Ishikawa (cell line): ENCODE results near the gene ANO7.

Experiments used
- CEBPB ChIP-seq: IDR thresholded peaks from 2 replicates; pipeline ENCODE4 v1.6.1; 2012
- CREB1 ChIP-seq: IDR thresholded peaks from 2 replicates; pipeline ENCODE4 v1.6.1; 2012; ENCODE audit warnings: low read depth
- EGR1 ChIP-seq: IDR thresholded peaks from 2 replicates; pipeline ENCODE4 v1.6.1; 2012
- EP300 ChIP-seq: IDR thresholded peaks from 2 replicates; pipeline ENCODE4 v1.6.1; 2012; ENCODE audit warnings: borderline replicate concordance
- FOXM1 ChIP-seq: IDR thresholded peaks from 2 replicates; pipeline ENCODE4 v1.6.1; 2012; ENCODE audit warnings: low read depth, borderline replicate concordance
- NFIC ChIP-seq: IDR thresholded peaks from 2 replicates; pipeline ENCODE4 v1.6.1; 2012
- RAD21 ChIP-seq: IDR thresholded peaks from 2 replicates; pipeline ENCODE4 v1.6.1; 2012; ENCODE audit warnings: low read depth
- TAF1 ChIP-seq: IDR thresholded peaks from 2 replicates; pipeline ENCODE4 v1.6.1; 2012; ENCODE audit warnings: low read depth, mild to moderate bottlenecking
- TCF12 ChIP-seq: IDR thresholded peaks from 2 replicates; pipeline ENCODE4 v1.6.1; 2012; ENCODE audit warnings: low read depth
- TEAD4 ChIP-seq: IDR thresholded peaks from 2 replicates; pipeline ENCODE4 v1.6.1; 2012
- YY1 ChIP-seq: IDR thresholded peaks from 2 replicates; pipeline ENCODE4 v1.6.1; 2012; ENCODE audit warnings: low read depth
- ZBTB7A ChIP-seq: IDR thresholded peaks from 2 replicates; pipeline ENCODE4 v1.6.1; 2012; ENCODE audit warnings: low read depth
- TF ChIP-seq, protein P1 (sequence below): IDR thresholded peaks from 2 replicates; pipeline ENCODE4 v1.6.1; 2012
- TF ChIP-seq, protein P2 (sequence below): IDR thresholded peaks from 2 replicates; pipeline ENCODE4 v1.6.1; 2012; ENCODE audit warnings: low read depth, mild to moderate bottlenecking
- TF ChIP-seq, protein P3 (sequence below): IDR thresholded peaks from 2 replicates; pipeline ENCODE4 v1.6.1; 2012

The ANO7 gene

GRCh38 chr2:241232736-241233575 is 44.5 kb downstream of the ANO7 start:
- TF ChIP-seq YY1 = no peak
- TF ChIP-seq, protein P1, sequence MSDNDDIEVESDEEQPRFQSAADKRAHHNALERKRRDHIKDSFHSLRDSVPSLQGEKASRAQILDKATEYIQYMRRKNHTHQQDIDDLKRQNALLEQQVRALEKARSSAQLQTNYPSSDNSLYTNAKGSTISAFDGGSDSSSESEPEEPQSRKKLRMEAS = no peak
- TF ChIP-seq EP300 = no peak
- TF ChIP-seq CREB1 = no peak
- TF ChIP-seq TAF1 = no peak
- no peak for TF ChIP-seq EGR1
- TF ChIP-seq CEBPB = no peak
- TF ChIP-seq, protein P2, sequence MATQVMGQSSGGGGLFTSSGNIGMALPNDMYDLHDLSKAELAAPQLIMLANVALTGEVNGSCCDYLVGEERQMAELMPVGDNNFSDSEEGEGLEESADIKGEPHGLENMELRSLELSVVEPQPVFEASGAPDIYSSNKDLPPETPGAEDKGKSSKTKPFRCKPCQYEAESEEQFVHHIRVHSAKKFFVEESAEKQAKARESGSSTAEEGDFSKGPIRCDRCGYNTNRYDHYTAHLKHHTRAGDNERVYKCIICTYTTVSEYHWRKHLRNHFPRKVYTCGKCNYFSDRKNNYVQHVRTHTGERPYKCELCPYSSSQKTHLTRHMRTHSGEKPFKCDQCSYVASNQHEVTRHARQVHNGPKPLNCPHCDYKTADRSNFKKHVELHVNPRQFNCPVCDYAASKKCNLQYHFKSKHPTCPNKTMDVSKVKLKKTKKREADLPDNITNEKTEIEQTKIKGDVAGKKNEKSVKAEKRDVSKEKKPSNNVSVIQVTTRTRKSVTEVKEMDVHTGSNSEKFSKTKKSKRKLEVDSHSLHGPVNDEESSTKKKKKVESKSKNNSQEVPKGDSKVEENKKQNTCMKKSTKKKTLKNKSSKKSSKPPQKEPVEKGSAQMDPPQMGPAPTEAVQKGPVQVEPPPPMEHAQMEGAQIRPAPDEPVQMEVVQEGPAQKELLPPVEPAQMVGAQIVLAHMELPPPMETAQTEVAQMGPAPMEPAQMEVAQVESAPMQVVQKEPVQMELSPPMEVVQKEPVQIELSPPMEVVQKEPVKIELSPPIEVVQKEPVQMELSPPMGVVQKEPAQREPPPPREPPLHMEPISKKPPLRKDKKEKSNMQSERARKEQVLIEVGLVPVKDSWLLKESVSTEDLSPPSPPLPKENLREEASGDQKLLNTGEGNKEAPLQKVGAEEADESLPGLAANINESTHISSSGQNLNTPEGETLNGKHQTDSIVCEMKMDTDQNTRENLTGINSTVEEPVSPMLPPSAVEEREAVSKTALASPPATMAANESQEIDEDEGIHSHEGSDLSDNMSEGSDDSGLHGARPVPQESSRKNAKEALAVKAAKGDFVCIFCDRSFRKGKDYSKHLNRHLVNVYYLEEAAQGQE = no peak
- TF ChIP-seq TEAD4 = no peak
- TF ChIP-seq, protein P3, sequence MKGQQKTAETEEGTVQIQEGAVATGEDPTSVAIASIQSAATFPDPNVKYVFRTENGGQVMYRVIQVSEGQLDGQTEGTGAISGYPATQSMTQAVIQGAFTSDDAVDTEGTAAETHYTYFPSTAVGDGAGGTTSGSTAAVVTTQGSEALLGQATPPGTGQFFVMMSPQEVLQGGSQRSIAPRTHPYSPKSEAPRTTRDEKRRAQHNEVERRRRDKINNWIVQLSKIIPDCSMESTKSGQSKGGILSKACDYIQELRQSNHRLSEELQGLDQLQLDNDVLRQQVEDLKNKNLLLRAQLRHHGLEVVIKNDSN = no peak
- TF ChIP-seq TCF12 = no peak
- no peak for TF ChIP-seq RAD21
- TF ChIP-seq FOXM1 = no peak
- TF ChIP-seq ZBTB7A = no peak

GRCh38 chr2:241234066-241234790 is 45.8 kb downstream of the ANO7 start:
- TF ChIP-seq EGR1 = no peak
- TF ChIP-seq FOXM1 = no peak
- no peak for TF ChIP-seq CEBPB
- TF ChIP-seq CREB1 = no peak
- TF ChIP-seq TCF12 = no peak
- no peak for TF ChIP-seq YY1
- TF ChIP-seq, protein P1 = no peak
- no peak for TF ChIP-seq NFIC
- TF ChIP-seq EP300 = no peak
- TF ChIP-seq, protein P2 = no peak
- TF ChIP-seq ZBTB7A = no peak
- no peak for TF ChIP-seq TAF1
- TF ChIP-seq, protein P3 = no peak
- TF ChIP-seq RAD21 = no peak
- no peak for TF ChIP-seq TEAD4

GRCh38 chr2:241234962-241235740 is 46.7 kb downstream of the ANO7 start:
- TF ChIP-seq NFIC (no peak), CEBPB (no peak), TAF1 (no peak), RAD21 (no peak), ZBTB7A (no peak), EP300 (no peak), TCF12 (no peak), FOXM1 (no peak), TEAD4 (no peak), EGR1 (no peak), CREB1 (no peak), YY1 (no peak)
- TF ChIP-seq, protein P1 = no peak
- TF ChIP-seq, protein P3 = no peak
- TF ChIP-seq, protein P2 = no peak
